Tongue (tissue), 2 donors: ENCODE data around the gene GAGE12J. TPM values are rescaled to one million over a fixed set of nuclear protein-coding genes. Genes with fewer than 3 reads are reported as not detected.
"Not testable (repeated sequence)": the region's sequence is repeated elsewhere in the genome, so short reads cannot be mapped to it uniquely, and the experiment has no call there.

Experiments used
- DNase-seq: peaks from one replicate; pipeline ENCODE4 v3.0.0-alpha.2; 2015
- total RNA-seq: library from RNA; depleted of rRNA; stranded (reverse); fragments of >200 nt; gene quantifications from one replicate; pipeline ENCODE4 v1.2.3, GENCODE V29; 2014

Gene GAGE12J
- not detected for total RNA-seq

- DNase-seq, result not testable (repeated sequence)
These were observed at the start of gene GAGE12J for GRCh38 chrX:49321737-49322136. GAGE12J (plus strand) TSS chrX:49322037; CDS start chrX:49323194, 1,157 bp downstream.

GRCh38 chrX:49272421-49272820 is 49.4 kb upstream of the GAGE12J start:
- DNase-seq, result no peak

- no peak for DNase-seq
These were observed 48.6 kb upstream of the GAGE12J start for GRCh38 chrX:49273181-49273727.

- DNase-seq, result no peak
These were observed 45.6 kb upstream of the GAGE12J start for GRCh38 chrX:49276207-49276606.

- no peak for DNase-seq
These were observed 44.9 kb upstream of the GAGE12J start for GRCh38 chrX:49276671-49277534.

GRCh38 chrX:49277535-49277830 is 44.4 kb upstream of the GAGE12J start:
- DNase-seq, result no peak

GRCh38 chrX:49278081-49278480 is 43.8 kb upstream of the GAGE12J start:
- no peak for DNase-seq

- DNase-seq, result peak; percentile 38
These were observed 39.2 kb upstream of the GAGE12J start for GRCh38 chrX:49282647-49283011.

GRCh38 chrX:49284212-49284611 is 37.6 kb upstream of the GAGE12J start:
- DNase-seq, result no peak

- DNase-seq, result no peak
These were observed 35.7 kb upstream of the GAGE12J start for GRCh38 chrX:49286136-49286535.

GRCh38 chrX:49286581-49286980 is 35.3 kb upstream of the GAGE12J start:
- no peak for DNase-seq

- no peak for DNase-seq
These were observed 34.2 kb upstream of the GAGE12J start for GRCh38 chrX:49287665-49288064.

- DNase-seq, result no peak
These were observed 31.6 kb upstream of the GAGE12J start for GRCh38 chrX:49290215-49290614.

- DNase-seq, result peak; percentile 59
These were observed 30.1 kb upstream of the GAGE12J start for GRCh38 chrX:49291615-49292337.

GRCh38 chrX:49292400-49293362 is 29.2 kb upstream of the GAGE12J start:
- no peak for DNase-seq

- not testable (repeated sequence) for DNase-seq
These were observed 22.5 kb upstream of the GAGE12J start for GRCh38 chrX:49299293-49299692.

- DNase-seq, result no peak
These were observed 21.1 kb upstream of the GAGE12J start for GRCh38 chrX:49300703-49301102.

GRCh38 chrX:49303346-49303745 is 18.5 kb upstream of the GAGE12J start, which contains the start of gene GAGE10:
GAGE10 (plus strand) TSS chrX:49303646; CDS start chrX:49304860, 1,214 bp downstream.
- DNase-seq, result no peak

GRCh38 chrX:49307775-49308174 is 14.1 kb upstream of the GAGE12J start:
- not testable (repeated sequence) for DNase-seq

GRCh38 chrX:49308604-49309269 is 13.1 kb upstream of the GAGE12J start:
- no peak for DNase-seq

- peak; percentile 57 for DNase-seq
These were observed 12.3 kb upstream of the GAGE12J start for GRCh38 chrX:49309401-49309981.
